ENCODE measurements around the gene GPR78.

- TF ChIP-seq, protein P1, sequence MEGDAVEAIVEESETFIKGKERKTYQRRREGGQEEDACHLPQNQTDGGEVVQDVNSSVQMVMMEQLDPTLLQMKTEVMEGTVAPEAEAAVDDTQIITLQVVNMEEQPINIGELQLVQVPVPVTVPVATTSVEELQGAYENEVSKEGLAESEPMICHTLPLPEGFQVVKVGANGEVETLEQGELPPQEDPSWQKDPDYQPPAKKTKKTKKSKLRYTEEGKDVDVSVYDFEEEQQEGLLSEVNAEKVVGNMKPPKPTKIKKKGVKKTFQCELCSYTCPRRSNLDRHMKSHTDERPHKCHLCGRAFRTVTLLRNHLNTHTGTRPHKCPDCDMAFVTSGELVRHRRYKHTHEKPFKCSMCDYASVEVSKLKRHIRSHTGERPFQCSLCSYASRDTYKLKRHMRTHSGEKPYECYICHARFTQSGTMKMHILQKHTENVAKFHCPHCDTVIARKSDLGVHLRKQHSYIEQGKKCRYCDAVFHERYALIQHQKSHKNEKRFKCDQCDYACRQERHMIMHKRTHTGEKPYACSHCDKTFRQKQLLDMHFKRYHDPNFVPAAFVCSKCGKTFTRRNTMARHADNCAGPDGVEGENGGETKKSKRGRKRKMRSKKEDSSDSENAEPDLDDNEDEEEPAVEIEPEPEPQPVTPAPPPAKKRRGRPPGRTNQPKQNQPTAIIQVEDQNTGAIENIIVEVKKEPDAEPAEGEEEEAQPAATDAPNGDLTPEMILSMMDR (IDR thresholded peaks at IDR 0.05; ENCODE audit: low read depth, low read length): no peak
- no peak for TF ChIP-seq EZH2phosphoT487 (IDR thresholded peaks at IDR 0.05; ENCODE audit: low read depth)
These were observed 41.3 kb upstream of the GPR78 start for GRCh38 chr4:8538703-8539567.
